ENCODE results near the gene SGCD.

Gene SGCD

GRCh38 chr5:156421798-156422197, 94.8 kb downstream of the SGCD start:
- H3K79me2 ChIP-seq = peaks cover 12% of the 10 kb centered on the region
- no peaks in the 10 kb centered on the region for H3K9me3 ChIP-seq (ENCODE audit: control insufficient read depth, low read length)
- TF ChIP-seq CTCF (IDR thresholded peaks at IDR 0.05) = no peak
- H3K4me1 ChIP-seq = peaks cover 18% of the 10 kb centered on the region
- H3K36me3 ChIP-seq (ENCODE audit: control insufficient read depth, insufficient read depth, low read length) = no peaks in the 10 kb centered on the region
- no peak overlapping the region for H2AFZ ChIP-seq
- no peak overlapping the region for H3K9ac ChIP-seq
- peak overlapping the region; percentile 75 for H3K27ac ChIP-seq
- no peak overlapping the region for H3K4me3 ChIP-seq (ENCODE audit: low read depth, low read length)
- H3K4me2 ChIP-seq (ENCODE audit: low read length) = no peak overlapping the region
- no peaks in the 10 kb centered on the region for H3K27me3 ChIP-seq (ENCODE audit: control insufficient read depth, insufficient read depth, low read length)

- Histone ChIP-seq H3K79me2 (peaks cover 14% of the 10 kb centered on the region), H3K9me3 (ENCODE audit: control insufficient read depth, low read length) (no peaks in the 10 kb centered on the region), H3K4me1 (peaks cover 18% of the 10 kb centered on the region), H3K36me3 (ENCODE audit: control insufficient read depth, insufficient read depth, low read length) (no peaks in the 10 kb centered on the region), H3K4me2 (ENCODE audit: low read length) (no peak overlapping the region), H3K9ac (no peak overlapping the region), H2AFZ (no peak overlapping the region), H3K27me3 (ENCODE audit: control insufficient read depth, insufficient read depth, low read length) (no peaks in the 10 kb centered on the region), H3K4me3 (ENCODE audit: low read depth, low read length) (no peak overlapping the region), H3K27ac (no peak overlapping the region)
- no peak for TF ChIP-seq CTCF (IDR thresholded peaks at IDR 0.05)
These were observed 96.6 kb downstream of the SGCD start for GRCh38 chr5:156423597-156423996.

- H3K36me3 ChIP-seq (ENCODE audit: control insufficient read depth, insufficient read depth, low read length) = no peaks in the 10 kb centered on the region
- no peak overlapping the region for H3K4me2 ChIP-seq (ENCODE audit: low read length)
- H3K4me3 ChIP-seq (ENCODE audit: low read depth, low read length) = no peak overlapping the region
- H2AFZ ChIP-seq = no peak overlapping the region
- no peak overlapping the region for H3K9ac ChIP-seq
- H3K27me3 ChIP-seq (ENCODE audit: control insufficient read depth, insufficient read depth, low read length) = no peaks in the 10 kb centered on the region
- no peaks in the 10 kb centered on the region for H3K9me3 ChIP-seq (ENCODE audit: control insufficient read depth, low read length)
- TF ChIP-seq CTCF (IDR thresholded peaks at IDR 0.05) = no peak
- H3K79me2 ChIP-seq = peaks cover 17% of the 10 kb centered on the region
- H3K4me1 ChIP-seq = peaks cover 19% of the 10 kb centered on the region
- H3K27ac ChIP-seq = no peak overlapping the region
These were observed 100.4 kb downstream of the SGCD start for GRCh38 chr5:156427315-156427714.

- no peak overlapping the region for H3K4me2 ChIP-seq (ENCODE audit: low read length)
- no peak overlapping the region for H3K27ac ChIP-seq
- H3K4me1 ChIP-seq = peaks cover 17% of the 10 kb centered on the region
- TF ChIP-seq CTCF (IDR thresholded peaks at IDR 0.05) = no peak
- no peaks in the 10 kb centered on the region for H3K27me3 ChIP-seq (ENCODE audit: control insufficient read depth, insufficient read depth, low read length)
- no peak overlapping the region for H3K4me3 ChIP-seq (ENCODE audit: low read depth, low read length)
- H3K36me3 ChIP-seq (ENCODE audit: control insufficient read depth, insufficient read depth, low read length) = no peaks in the 10 kb centered on the region
- H3K9me3 ChIP-seq (ENCODE audit: control insufficient read depth, low read length) = no peaks in the 10 kb centered on the region
- no peak overlapping the region for H3K9ac ChIP-seq
- H3K79me2 ChIP-seq = peaks cover 4% of the 10 kb centered on the region
- H2AFZ ChIP-seq = no peak overlapping the region
These were observed 105.2 kb downstream of the SGCD start for GRCh38 chr5:156431956-156432829.

- peaks cover 17% of the 10 kb centered on the region for H3K4me1 ChIP-seq
- H3K4me3 ChIP-seq (ENCODE audit: low read depth, low read length) = no peak overlapping the region
- no peak for TF ChIP-seq CTCF (IDR thresholded peaks at IDR 0.05)
- H3K27me3 ChIP-seq (ENCODE audit: control insufficient read depth, insufficient read depth, low read length) = no peaks in the 10 kb centered on the region
- no peak overlapping the region for H3K9ac ChIP-seq
- H3K27ac ChIP-seq = no peak overlapping the region
- H3K4me2 ChIP-seq (ENCODE audit: low read length) = no peak overlapping the region
- H3K36me3 ChIP-seq (ENCODE audit: control insufficient read depth, insufficient read depth, low read length) = no peaks in the 10 kb centered on the region
- H3K9me3 ChIP-seq (ENCODE audit: control insufficient read depth, low read length) = no peaks in the 10 kb centered on the region
- no peak overlapping the region for H2AFZ ChIP-seq
- H3K79me2 ChIP-seq = peaks cover 3% of the 10 kb centered on the region
These were observed 105.8 kb downstream of the SGCD start for GRCh38 chr5:156432830-156433105.
